ENCODE measurements around the gene CNOT3. TPM values are rescaled to one million over a fixed set of nuclear protein-coding genes. Genes with fewer than 3 reads are reported as not detected.

Gene CNOT3
- total and polyA plus RNA-seq, 2 donors = 7.6 to 27.8 TPM

DNA sequence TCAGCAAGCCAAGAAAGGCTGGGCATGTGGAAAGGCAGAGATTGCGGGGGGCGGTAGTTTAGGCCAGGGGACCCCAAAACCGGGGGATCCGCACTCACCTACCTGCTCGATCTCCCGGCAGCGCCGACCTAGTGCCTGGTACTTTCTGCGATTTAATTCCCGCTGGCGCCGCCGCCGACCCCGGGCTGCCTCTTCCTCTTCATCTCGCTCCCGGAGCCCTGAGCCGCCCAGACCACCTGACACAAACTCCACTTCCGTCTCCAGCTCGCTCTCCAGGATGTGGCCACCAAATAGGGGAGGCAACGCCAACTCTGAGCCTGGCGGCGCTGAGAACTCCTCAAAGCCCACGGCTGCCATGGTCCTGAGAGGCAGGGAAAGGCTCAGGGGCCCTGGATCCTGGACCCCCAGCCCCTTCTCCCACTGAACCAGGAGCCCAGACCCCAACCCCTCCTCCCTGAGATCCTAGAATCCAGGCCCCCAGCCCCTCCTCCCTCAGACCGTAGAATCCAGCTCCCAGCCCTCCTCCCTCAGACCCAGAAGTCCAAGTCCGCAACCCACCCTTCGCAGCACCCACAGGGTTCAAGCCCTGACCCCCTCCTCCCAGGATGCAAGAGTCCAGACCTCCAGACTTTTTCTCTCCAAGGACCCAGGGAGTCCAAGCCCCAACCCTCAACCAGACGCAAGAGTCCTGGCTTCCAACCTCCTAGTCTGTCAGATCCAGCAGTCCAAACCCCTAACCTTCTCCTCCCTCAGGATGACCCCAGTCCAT, 23.0 kb upstream of the CNOT3 start:
- H3K27ac ChIP-seq (ENCODE audit: low read depth in 1 of 2, low read length in 1 of 2) = peak overlapping the region; percentile 46 to 83
- peak overlapping the region; percentile 69 to 75 for H3K4me3 ChIP-seq (ENCODE audit: low read length in 2 of 2)
- DNase-seq (ENCODE audit: low read depth in 6 of 9, low spot score in 9 of 9) = peak in 4 of 9 donors; percentile 46 to 71 (median 52)
- H3K4me1 ChIP-seq (ENCODE audit: control insufficient read depth in 2 of 2, insufficient read depth in 2 of 2, low read length in 2 of 2) = peaks cover 15 to 21% of the 10 kb centered on the region in 2 donors
- H3K36me3 ChIP-seq (ENCODE audit: control insufficient read depth in 2 of 2, insufficient read depth in 2 of 2, low read length in 1 of 2) = peaks cover 22% of the 10 kb centered on the region in 2 donors
- 4% methylated on average over 28 of the region's 28 CpGs for WGBS
- no peaks in the 10 kb centered on the region for H3K27me3 ChIP-seq (ENCODE audit: control insufficient read depth in 2 of 2, insufficient read depth in 1 of 2, low read length in 1 of 2)
- H3K9me3 ChIP-seq (ENCODE audit: control insufficient read depth in 2 of 2, insufficient read depth in 1 of 2, low read length in 1 of 2) = no peaks in the 10 kb centered on the region

- H3K36me3 ChIP-seq (ENCODE audit: control insufficient read depth in 2 of 2, insufficient read depth in 2 of 2, low read length in 1 of 2) = peaks cover 21 to 23% of the 10 kb centered on the region in 2 donors
- WGBS = under 1% methylated on average over 60 of the region's 60 CpGs
- H3K27ac ChIP-seq (ENCODE audit: low read depth in 1 of 2, low read length in 1 of 2) = peak within 1 kb of the TSS; percentile 83 to 91
- peaks cover 15 to 21% of the 10 kb centered on the region in 2 donors for H3K4me1 ChIP-seq (ENCODE audit: control insufficient read depth in 2 of 2, insufficient read depth in 2 of 2, low read length in 2 of 2)
- peak; percentile 96 to 100 (median 98) for DNase-seq (ENCODE audit: low read depth in 6 of 9, low spot score in 9 of 9)
- H3K27me3 ChIP-seq (ENCODE audit: control insufficient read depth in 2 of 2, insufficient read depth in 1 of 2, low read length in 1 of 2) = no peaks in the 10 kb centered on the region
- peak within 1 kb of the TSS; percentile 69 to 75 for H3K4me3 ChIP-seq (ENCODE audit: low read length in 2 of 2)
- H3K9me3 ChIP-seq (ENCODE audit: control insufficient read depth in 2 of 2, insufficient read depth in 1 of 2, low read length in 1 of 2) = no peaks in the 10 kb centered on the region
Measured at GRCh38 chr19:54115109-54116063, 22.2 kb upstream of the CNOT3 start, which contains the start of the genes PRPF31 and TFPT. PRPF31 (plus strand) TSS chr19:54115754; CDS start chr19:54118279, 2,525 bp downstream. TFPT (minus strand) TSS chr19:54115657; CDS start chr19:54115269, 388 bp downstream.

DNA sequence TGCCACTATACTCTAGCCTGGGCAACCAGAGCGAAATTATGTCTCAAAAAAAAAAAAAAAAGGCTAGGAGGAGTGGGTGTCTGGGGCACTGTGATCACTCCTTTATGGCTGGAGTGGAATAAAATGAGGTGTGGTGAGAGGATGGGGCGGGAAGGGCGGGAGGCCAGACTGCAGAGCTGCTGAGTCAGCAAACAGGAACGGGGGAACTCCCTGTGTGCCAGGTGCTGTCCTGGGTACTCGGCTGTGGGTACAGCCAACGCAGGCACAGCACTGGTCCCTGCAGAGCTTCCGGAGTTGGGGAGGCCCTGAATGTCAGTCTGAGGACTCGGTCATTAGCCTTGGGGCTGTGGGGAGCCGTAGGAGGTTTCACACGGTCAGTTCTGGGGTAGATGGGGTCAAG, 16.3 kb upstream of the CNOT3 start:
- peaks cover 4 to 10% of the 10 kb centered on the region in 2 donors for H3K4me1 ChIP-seq (ENCODE audit: control insufficient read depth in 2 of 2, insufficient read depth in 2 of 2, low read length in 2 of 2)
- no peak for DNase-seq (ENCODE audit: low read depth in 6 of 9, low spot score in 9 of 9)
- no peak overlapping the region for H3K27ac ChIP-seq (ENCODE audit: low read depth in 1 of 2, low read length in 1 of 2)
- H3K36me3 ChIP-seq (ENCODE audit: control insufficient read depth in 2 of 2, insufficient read depth in 2 of 2, low read length in 1 of 2) = peaks cover 51 to 66% of the 10 kb centered on the region in 2 donors
- H3K9me3 ChIP-seq (ENCODE audit: control insufficient read depth in 2 of 2, insufficient read depth in 1 of 2, low read length in 1 of 2) = no peaks in the 10 kb centered on the region
- H3K27me3 ChIP-seq (ENCODE audit: control insufficient read depth in 2 of 2, insufficient read depth in 1 of 2, low read length in 1 of 2) = no peaks in the 10 kb centered on the region
- WGBS = 98% methylated on average over 10 of the region's 10 CpGs
- H3K4me3 ChIP-seq (ENCODE audit: low read length in 2 of 2) = no peak overlapping the region

DNA sequence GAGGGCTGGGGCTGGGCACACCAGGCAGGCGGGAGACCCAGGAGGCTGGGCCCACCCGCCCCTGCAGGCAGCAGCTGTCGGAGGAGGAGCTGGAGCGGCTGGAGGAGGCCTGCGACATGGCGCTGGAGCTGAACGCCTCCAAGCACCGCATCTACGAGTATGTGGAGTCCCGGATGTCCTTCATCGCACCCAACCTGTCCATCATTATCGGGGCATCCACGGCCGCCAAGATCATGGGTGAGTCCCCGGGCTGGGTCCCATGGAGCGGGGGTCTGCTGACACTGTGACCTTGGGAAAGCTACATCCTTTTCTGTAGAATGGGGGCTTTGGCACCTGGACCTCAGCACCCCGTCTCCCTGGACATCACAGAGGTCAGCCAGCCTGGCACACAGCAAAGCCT, 13.9 kb upstream of the CNOT3 start:
- no peak overlapping the region for H3K4me3 ChIP-seq (ENCODE audit: low read length in 2 of 2)
- no peak for DNase-seq (ENCODE audit: low read depth in 6 of 9, low spot score in 9 of 9)
- peaks cover 59 to 79% of the 10 kb centered on the region in 2 donors for H3K36me3 ChIP-seq (ENCODE audit: control insufficient read depth in 2 of 2, insufficient read depth in 2 of 2, low read length in 1 of 2)
- H3K4me1 ChIP-seq (ENCODE audit: control insufficient read depth in 2 of 2, insufficient read depth in 2 of 2, low read length in 2 of 2) = no peaks in the 10 kb centered on the region
- 98% methylated on average over 17 of the region's 17 CpGs for WGBS
- H3K27ac ChIP-seq (ENCODE audit: low read depth in 1 of 2, low read length in 1 of 2) = no peak overlapping the region
- H3K27me3 ChIP-seq (ENCODE audit: control insufficient read depth in 2 of 2, insufficient read depth in 1 of 2, low read length in 1 of 2) = no peaks in the 10 kb centered on the region
- no peaks in the 10 kb centered on the region for H3K9me3 ChIP-seq (ENCODE audit: control insufficient read depth in 2 of 2, insufficient read depth in 1 of 2, low read length in 1 of 2)

DNA sequence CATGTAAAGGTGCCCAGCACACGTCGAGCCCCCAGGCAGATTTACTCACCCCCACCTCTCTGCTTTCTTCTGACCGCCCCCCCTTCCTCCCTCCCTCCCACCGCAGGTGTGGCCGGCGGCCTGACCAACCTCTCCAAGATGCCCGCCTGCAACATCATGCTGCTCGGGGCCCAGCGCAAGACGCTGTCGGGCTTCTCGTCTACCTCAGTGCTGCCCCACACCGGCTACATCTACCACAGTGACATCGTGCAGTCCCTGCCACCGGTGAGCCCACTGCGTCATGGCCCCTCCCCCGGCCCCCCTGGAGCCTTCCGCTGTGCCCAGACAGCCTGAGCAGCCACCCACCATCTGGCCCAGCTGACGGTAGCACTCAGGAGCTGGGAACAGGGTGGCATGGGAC, 13.2 kb upstream of the CNOT3 start:
- Histone ChIP-seq H3K36me3 (ENCODE audit: control insufficient read depth in 2 of 2, insufficient read depth in 2 of 2, low read length in 1 of 2) (peaks cover 62 to 86% of the 10 kb centered on the region in 2 donors), H3K4me3 (ENCODE audit: low read length in 2 of 2) (no peak overlapping the region), H3K4me1 (ENCODE audit: control insufficient read depth in 2 of 2, insufficient read depth in 2 of 2, low read length in 2 of 2) (no peaks in the 10 kb centered on the region), H3K9me3 (ENCODE audit: control insufficient read depth in 2 of 2, insufficient read depth in 1 of 2, low read length in 1 of 2) (no peaks in the 10 kb centered on the region), H3K27ac (ENCODE audit: low read depth in 1 of 2, low read length in 1 of 2) (no peak overlapping the region), H3K27me3 (ENCODE audit: control insufficient read depth in 2 of 2, insufficient read depth in 1 of 2, low read length in 1 of 2) (no peaks in the 10 kb centered on the region)
- no peak for DNase-seq (ENCODE audit: low read depth in 6 of 9, low spot score in 9 of 9)
- WGBS = 98% methylated on average over 19 of the region's 19 CpGs

DNA sequence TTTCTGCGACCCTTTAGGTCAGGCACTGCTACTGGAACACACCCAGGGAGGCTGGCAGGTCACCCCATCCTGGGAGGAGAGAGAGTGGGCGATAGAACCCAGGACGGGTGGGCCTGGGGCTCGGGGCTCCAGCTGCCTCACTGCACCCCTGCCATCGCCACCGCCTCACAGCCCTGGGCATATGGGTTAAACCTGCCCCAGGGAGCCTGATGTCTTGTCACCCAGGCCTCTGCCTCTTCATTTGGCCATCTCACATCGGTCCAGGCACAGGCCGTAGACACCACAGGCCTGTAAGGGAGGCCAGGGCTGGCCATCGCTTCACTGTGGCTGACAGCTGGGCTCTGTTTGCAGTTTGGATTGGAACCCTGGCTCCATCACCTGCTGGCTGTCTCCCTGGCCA, 11.8 kb upstream of the CNOT3 start:
- Histone ChIP-seq H3K9me3 (ENCODE audit: control insufficient read depth in 2 of 2, insufficient read depth in 1 of 2, low read length in 1 of 2) (no peaks in the 10 kb centered on the region), H3K27ac (ENCODE audit: low read depth in 1 of 2, low read length in 1 of 2) (no peak overlapping the region)
- 96% methylated on average over 9 of the region's 9 CpGs for WGBS

GRCh38 chr19:54127688-54128440, 9.7 kb upstream of the CNOT3 start:
- no peak for DNase-seq (ENCODE audit: low read depth in 6 of 9, low spot score in 9 of 9)
- peaks cover 57 to 73% of the 10 kb centered on the region in 2 donors for H3K36me3 ChIP-seq (ENCODE audit: control insufficient read depth in 2 of 2, insufficient read depth in 2 of 2, low read length in 1 of 2)
- whole genome bisulfite sequencing = 95% methylated on average over 44 of the region's 44 CpGs
- H3K4me1 ChIP-seq (ENCODE audit: control insufficient read depth in 2 of 2, insufficient read depth in 2 of 2, low read length in 2 of 2) = no peaks in the 10 kb centered on the region
- no peaks in the 10 kb centered on the region for H3K27me3 ChIP-seq (ENCODE audit: control insufficient read depth in 2 of 2, insufficient read depth in 1 of 2, low read length in 1 of 2)
- no peak overlapping the region for H3K27ac ChIP-seq (ENCODE audit: low read depth in 1 of 2, low read length in 1 of 2)
- no peaks in the 10 kb centered on the region for H3K9me3 ChIP-seq (ENCODE audit: control insufficient read depth in 2 of 2, insufficient read depth in 1 of 2, low read length in 1 of 2)
- H3K4me3 ChIP-seq (ENCODE audit: low read length in 2 of 2) = no peak overlapping the region

More for the DNA sequence above, 11.8 kb upstream of the CNOT3 start:
- Histone ChIP-seq H3K4me3 (ENCODE audit: low read length in 2 of 2) (no peak overlapping the region), H3K36me3 (ENCODE audit: control insufficient read depth in 2 of 2, insufficient read depth in 2 of 2, low read length in 1 of 2) (peaks cover 59 to 83% of the 10 kb centered on the region in 2 donors), H3K4me1 (ENCODE audit: control insufficient read depth in 2 of 2, insufficient read depth in 2 of 2, low read length in 2 of 2) (no peaks in the 10 kb centered on the region), H3K27me3 (ENCODE audit: control insufficient read depth in 2 of 2, insufficient read depth in 1 of 2, low read length in 1 of 2) (no peaks in the 10 kb centered on the region)
- DNase-seq (ENCODE audit: low read depth in 6 of 9, low spot score in 9 of 9) = no peak

DNA sequence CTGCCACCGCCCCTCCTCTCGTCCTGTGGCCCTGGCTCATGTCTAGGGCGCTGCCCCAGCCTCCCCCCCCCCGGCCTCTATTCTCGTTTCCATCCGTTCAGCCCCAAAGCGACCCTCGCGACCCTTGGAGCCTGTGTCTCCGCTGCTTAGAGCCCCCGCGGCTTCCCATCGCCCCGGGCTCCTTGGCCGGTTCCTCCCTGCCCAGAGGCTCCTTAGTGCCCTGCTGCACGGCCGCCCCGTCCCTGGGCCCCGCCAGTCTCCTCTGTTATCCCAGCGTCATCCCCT, 9.2 kb upstream of the CNOT3 start:
- no peaks in the 10 kb centered on the region for H3K9me3 ChIP-seq (ENCODE audit: control insufficient read depth in 2 of 2, insufficient read depth in 1 of 2, low read length in 1 of 2)
- DNase-seq (ENCODE audit: low read depth in 6 of 9, low spot score in 9 of 9) = no peak
- H3K4me1 ChIP-seq (ENCODE audit: control insufficient read depth in 2 of 2, insufficient read depth in 2 of 2, low read length in 2 of 2) = no peaks in the 10 kb centered on the region
- H3K4me3 ChIP-seq (ENCODE audit: low read length in 2 of 2) = no peak overlapping the region
- no peak overlapping the region for H3K27ac ChIP-seq (ENCODE audit: low read depth in 1 of 2, low read length in 1 of 2)
- peaks cover 55 to 68% of the 10 kb centered on the region in 2 donors for H3K36me3 ChIP-seq (ENCODE audit: control insufficient read depth in 2 of 2, insufficient read depth in 2 of 2, low read length in 1 of 2)
- WGBS = 94% methylated on average over 20 of the region's 20 CpGs
- no peaks in the 10 kb centered on the region for H3K27me3 ChIP-seq (ENCODE audit: control insufficient read depth in 2 of 2, insufficient read depth in 1 of 2, low read length in 1 of 2)

All from thymus (tissue), 11 donors.